Measurements from ENCODE around the gene CDKN2B.

DNA sequence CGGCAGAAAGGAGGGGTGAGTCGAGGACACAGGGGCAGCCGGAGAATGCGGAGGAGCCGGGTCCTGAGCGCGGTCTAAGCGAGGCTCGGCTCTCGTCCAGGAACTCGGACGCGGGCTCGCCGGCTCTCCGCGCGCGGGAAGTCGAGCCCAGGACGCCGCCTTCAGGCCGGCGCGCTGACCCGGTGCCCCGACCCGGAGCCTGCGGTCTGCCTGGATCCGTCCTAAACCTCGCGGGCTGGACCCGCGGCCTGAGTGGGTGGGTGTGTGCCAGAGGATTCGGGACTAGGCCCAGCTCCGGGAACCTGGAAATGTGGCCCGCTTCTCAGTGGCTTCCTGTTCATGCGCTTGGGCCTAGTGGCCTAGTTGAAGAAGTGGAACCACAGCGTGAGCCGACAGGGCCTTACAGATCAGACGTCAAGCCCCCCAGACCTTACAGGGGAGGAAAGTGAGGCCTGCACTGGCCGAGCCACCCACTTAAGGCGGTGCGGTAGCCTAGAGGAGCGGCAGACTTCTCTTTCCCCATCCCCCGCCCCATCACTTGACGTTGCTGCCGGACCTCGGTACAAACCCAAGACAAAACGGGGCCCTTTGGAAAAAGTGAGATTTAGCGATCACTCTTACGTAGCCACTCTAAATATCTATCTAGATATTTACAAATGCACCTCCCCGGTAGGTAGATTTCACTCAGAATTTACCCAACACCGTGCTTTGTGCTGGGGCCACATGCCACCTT lies 13.3 kb downstream of the CDKN2B start:
- TF ChIP-seq, protein P1, sequence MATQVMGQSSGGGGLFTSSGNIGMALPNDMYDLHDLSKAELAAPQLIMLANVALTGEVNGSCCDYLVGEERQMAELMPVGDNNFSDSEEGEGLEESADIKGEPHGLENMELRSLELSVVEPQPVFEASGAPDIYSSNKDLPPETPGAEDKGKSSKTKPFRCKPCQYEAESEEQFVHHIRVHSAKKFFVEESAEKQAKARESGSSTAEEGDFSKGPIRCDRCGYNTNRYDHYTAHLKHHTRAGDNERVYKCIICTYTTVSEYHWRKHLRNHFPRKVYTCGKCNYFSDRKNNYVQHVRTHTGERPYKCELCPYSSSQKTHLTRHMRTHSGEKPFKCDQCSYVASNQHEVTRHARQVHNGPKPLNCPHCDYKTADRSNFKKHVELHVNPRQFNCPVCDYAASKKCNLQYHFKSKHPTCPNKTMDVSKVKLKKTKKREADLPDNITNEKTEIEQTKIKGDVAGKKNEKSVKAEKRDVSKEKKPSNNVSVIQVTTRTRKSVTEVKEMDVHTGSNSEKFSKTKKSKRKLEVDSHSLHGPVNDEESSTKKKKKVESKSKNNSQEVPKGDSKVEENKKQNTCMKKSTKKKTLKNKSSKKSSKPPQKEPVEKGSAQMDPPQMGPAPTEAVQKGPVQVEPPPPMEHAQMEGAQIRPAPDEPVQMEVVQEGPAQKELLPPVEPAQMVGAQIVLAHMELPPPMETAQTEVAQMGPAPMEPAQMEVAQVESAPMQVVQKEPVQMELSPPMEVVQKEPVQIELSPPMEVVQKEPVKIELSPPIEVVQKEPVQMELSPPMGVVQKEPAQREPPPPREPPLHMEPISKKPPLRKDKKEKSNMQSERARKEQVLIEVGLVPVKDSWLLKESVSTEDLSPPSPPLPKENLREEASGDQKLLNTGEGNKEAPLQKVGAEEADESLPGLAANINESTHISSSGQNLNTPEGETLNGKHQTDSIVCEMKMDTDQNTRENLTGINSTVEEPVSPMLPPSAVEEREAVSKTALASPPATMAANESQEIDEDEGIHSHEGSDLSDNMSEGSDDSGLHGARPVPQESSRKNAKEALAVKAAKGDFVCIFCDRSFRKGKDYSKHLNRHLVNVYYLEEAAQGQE (tag by site-specific recombination; IDR thresholded peaks at IDR 0.05): no peak
- TF ChIP-seq ZNF24 (tag by site-specific recombination; IDR thresholded peaks at IDR 0.05) (no peak), ZNF274 (IDR thresholded peaks at IDR 0.05; ENCODE audit: low read length) (no peak), ZNF274 (tag by site-specific recombination; IDR thresholded peaks at IDR 0.05; ENCODE audit: borderline replicate concordance) (no peak), MEIS1 (CRISPR knock-in tag; IDR thresholded peaks at IDR 0.05; ENCODE audit: borderline replicate concordance) (peak; percentile 51; the same call in 1 of the 2 replicates), ZNF600 (tag by site-specific recombination; IDR thresholded peaks at IDR 0.05) (no peak; the same call in 1 of the 2 replicates), YY1 (tag by site-specific recombination; IDR thresholded peaks at IDR 0.05) (no peak), ZNF654 (tag by site-specific recombination; IDR thresholded peaks at IDR 0.05; ENCODE audit: low read depth) (no peak)
- TF ChIP-seq, protein P2, sequence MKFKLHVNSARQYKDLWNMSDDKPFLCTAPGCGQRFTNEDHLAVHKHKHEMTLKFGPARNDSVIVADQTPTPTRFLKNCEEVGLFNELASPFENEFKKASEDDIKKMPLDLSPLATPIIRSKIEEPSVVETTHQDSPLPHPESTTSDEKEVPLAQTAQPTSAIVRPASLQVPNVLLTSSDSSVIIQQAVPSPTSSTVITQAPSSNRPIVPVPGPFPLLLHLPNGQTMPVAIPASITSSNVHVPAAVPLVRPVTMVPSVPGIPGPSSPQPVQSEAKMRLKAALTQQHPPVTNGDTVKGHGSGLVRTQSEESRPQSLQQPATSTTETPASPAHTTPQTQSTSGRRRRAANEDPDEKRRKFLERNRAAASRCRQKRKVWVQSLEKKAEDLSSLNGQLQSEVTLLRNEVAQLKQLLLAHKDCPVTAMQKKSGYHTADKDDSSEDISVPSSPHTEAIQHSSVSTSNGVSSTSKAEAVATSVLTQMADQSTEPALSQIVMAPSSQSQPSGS (tag by site-specific recombination; IDR thresholded peaks at IDR 0.05; ENCODE audit: low read depth): no peak
- TF ChIP-seq, protein P3, sequence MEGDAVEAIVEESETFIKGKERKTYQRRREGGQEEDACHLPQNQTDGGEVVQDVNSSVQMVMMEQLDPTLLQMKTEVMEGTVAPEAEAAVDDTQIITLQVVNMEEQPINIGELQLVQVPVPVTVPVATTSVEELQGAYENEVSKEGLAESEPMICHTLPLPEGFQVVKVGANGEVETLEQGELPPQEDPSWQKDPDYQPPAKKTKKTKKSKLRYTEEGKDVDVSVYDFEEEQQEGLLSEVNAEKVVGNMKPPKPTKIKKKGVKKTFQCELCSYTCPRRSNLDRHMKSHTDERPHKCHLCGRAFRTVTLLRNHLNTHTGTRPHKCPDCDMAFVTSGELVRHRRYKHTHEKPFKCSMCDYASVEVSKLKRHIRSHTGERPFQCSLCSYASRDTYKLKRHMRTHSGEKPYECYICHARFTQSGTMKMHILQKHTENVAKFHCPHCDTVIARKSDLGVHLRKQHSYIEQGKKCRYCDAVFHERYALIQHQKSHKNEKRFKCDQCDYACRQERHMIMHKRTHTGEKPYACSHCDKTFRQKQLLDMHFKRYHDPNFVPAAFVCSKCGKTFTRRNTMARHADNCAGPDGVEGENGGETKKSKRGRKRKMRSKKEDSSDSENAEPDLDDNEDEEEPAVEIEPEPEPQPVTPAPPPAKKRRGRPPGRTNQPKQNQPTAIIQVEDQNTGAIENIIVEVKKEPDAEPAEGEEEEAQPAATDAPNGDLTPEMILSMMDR (tag by site-specific recombination; IDR thresholded peaks at IDR 0.05): no peak
